Measurements from ENCODE around the gene CIPC.

CIPC gene

DNA sequence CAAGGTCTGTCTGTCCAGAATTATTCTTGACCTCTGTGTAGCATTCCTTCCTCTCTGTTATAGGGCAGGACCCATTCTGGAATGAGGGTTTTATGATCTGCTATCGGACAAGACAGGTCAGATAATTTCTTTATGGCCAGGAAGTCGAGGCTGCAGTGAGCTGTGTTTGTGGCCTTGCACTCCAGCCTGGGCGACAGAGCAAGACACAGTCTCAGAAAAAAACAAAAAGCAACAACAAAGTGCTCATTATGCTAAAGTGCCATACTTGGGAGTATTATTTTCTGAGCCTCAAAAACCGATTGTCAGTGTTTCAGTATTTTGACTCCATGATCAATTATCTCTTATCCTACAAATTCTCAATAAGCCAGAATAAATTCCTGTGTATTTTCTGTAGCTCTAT is 4.1 kb downstream of the CIPC start:
- ATAC-seq (no peak), DNase-seq (no peak)

DNA sequence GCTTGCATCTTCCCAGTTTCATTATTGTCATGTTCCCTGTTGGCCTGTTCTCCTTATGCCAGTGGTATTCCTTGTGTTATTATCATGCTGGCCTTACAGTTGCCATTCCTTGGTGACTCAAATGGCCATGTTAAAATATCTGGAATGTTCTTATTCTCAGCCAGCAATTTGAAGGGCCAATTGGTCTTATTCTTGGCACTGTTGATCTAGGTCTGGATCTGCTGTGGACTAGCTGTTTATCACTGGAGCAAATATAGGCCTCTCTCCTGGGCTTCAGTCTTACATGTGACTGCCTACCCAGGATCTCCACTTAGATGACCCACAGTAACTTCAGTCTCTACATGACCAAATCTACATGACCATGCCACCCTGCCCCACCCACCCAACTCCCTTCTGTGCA is 5.4 kb downstream of the CIPC start:
- ATAC-seq = no peak
- DNase-seq = no peak

DNA sequence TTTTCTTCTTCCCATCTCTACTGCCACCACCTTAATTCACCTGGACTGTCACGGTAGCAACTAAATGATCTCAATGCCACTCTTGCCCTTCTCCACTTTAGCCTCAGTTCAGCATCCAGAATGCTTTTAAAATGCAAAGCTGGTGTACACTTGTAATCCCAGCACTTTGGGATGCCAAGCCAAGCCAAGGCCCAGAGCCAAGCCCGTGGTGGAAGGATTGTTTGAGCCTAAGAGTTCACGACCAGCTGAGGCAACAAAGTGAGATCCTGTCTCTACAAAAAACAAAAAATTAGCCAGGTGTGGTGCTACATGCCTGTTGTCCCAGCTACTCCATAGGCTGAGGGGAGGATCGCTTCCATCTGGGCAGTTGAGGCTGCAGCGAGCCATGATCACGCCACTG is 5.9 kb downstream of the CIPC start:
- DNase-seq (no peak), ATAC-seq (no peak)

DNA sequence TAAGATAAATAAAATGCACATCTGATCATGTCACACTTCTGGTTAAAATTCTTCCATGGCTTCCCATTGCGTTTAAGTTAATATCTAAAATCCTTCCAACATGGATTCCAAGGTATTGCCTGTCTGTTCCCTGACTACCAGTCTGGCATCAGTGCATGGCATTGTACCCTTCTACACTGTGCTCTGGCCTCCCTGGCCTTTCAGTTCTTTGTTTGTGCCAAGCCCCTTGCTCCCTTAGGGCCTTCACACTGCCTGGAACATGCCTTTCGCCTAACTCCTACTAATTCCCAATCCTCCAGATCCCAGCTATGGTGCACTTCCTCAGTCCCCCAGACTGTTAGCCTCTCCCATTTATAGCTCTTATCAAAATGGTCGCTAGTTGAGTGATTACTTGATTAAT is 6.3 kb downstream of the CIPC start:
- DNase-seq (no peak), ATAC-seq (no peak)

DNA sequence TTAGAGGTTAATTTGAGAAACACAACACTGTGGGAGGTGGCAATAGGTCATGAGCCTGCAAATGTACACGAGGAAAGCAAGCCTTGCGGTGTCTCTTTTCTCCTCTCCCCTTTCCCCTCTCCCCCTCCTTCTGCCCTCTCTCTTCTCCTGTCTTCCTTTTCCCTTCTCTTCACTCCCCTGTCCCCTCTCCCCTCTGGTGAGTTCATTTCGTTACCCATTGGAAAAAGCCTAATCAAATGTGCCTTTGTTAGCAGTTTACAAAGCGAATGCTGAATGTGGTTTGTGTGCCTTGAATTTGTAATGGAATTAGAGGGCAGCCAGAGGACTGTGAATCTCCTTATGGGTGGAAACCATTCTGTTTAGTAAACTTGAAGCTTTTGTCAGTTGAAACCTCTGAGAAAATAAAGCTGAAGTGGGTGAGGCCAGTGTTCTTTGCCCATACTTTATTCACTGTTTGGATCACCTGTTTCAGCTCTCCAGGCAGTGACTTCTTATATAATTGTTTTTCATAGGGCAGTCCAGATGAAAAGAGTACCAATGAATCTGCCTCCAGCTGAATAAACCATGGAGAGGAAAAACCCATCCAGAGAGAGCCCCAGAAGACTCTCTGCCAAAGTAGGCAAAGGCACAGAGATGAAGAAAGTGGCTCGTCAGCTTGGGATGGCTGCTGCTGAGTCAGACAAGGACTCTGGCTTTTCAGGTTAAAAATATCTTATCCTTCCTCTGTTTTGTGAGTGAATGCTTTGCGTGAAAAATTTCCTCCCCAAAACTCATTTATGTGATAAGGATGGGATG is 7.3 kb downstream of the CIPC start:
- DNase-seq (no peak), ATAC-seq (no peak)

DNA sequence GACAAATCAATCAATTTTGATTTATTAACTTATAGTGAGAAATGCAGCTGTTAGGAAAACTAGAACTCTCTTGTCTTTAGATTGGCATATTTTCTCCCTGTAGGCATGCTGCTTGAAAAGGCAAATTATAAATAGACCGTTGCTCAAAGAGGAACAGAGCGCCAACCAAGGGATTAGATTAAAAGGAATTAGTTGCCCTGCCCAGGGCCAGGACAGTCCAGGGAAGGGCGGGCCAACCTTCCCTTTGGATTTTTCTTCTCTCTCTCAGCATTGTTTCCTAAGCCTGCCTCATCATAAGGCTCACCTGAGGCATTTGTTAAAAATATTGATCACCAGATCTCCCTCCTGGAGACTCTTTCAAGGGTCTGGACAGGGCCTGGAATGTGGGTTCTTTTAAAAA is 8.6 kb downstream of the CIPC start:
- DNase-seq (no peak), ATAC-seq (no peak)

DNA sequence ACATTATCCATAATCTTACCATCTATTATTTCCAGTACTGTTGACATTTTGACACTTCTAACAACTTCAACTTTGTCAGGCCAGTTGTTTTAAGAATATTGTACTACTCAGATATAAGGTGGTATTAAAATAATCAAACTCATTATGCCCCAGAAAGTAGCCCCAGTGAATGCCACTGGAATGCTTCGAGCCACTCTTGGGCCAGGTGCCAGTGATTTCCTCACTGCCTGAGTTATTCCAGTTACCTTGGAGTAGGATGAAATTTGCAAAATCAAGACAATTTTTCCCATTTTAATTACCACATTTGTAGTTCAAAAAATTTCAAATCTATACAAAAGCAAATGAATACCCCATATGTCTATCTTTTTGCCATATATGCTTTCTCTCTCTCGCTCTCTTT is 9.2 kb downstream of the CIPC start:
- ATAC-seq (no peak), DNase-seq (no peak)

DNA sequence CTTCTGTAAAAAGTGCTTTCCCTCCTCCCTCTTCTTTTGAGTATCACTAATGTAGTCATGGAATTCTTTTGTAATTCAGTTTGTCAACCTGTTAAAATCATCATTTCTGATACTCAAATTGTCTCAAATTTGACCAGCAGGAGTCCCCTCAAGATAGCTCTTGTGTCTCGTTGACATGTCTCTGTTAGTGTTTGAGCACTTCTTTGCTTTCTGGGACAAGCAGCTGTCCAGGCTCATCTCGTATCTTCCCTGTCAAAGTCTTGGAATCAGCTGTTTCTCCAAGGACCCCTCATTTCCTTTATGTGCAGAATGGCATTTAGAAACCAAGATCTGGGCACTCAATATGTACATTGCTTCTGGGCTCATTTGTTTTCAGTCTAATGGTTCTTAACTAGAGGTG is 10.7 kb downstream of the CIPC start:
- DNase-seq (no peak), ATAC-seq (no peak)

DNA sequence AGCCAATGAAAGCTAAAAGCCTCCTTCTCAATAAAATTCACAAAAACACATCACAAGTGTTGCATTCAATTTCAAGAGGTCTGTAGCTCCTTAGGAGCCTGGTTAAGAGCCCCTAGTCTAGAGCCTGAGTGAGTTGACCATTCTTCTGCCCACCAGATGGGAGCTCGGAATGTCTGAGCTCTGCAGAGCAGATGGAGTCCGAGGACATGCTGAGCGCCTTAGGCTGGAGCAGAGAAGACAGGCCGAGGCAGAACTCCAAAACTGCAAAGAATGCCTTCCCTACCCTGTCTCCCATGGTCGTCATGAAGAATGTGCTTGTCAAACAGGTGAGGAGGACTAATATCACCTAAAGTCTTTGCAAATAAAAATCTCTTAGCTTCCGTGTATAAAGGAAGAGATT is 11.6 kb downstream of the CIPC start:
- ATAC-seq = no peak
- no peak for DNase-seq

DNA sequence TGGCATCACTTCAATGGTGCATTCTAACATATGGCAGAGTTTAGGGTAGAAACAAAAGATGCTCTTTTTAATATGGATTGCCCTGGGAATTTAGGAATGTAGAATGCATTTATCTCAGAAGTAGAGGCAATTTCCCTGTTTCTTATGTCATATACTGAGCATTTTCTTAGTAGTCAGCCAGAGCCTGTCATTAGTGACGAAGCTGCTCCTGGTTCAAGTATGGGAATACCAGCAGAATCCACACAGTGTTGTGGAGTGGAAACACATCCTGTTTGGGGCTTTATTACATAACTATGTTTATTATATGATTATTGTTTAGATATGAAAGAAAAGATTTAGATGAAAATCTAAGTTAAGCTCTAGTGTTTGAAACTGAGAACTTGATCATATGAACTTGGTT is 12.2 kb downstream of the CIPC start:
- DNase-seq (no peak), ATAC-seq (no peak)

DNA sequence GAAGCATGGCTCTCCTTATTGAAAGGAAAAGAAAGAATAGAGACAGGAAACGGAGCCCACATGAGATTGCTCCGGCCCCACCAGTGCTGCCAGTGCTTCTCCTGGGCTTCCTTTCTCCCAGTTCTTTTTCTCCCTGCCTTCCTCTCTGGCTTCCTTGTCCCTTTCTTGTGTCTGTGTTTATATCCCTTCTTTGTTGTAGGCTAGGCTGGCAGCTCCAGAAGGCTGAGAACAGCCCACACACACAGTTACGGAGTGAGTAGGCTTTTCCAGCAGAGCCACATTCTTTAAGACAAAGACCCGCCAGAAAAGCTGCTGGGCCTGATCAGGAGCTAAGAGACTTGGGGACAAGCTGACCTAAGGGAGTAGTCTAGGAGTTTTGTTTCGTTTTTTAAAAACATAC is 13.0 kb downstream of the CIPC start:
- DNase-seq = no peak
- ATAC-seq = no peak

DNA sequence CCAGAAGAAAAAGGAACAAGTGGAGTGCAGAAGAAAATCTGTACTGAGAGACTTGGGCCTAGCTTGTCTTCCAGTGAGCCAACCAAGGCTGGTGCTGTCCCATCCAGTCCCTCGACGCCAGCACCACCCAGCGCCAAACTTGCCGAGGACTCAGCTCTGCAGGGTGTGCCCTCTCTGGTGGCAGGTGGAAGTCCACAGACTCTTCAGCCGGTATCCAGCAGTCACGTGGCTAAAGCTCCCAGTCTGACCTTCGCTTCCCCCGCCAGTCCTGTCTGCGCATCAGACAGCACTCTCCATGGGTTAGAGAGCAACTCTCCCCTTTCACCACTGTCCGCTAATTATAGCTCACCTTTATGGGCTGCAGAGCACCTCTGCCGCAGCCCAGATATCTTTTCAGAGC is 15.6 kb downstream of the CIPC start:
- no peak for DNase-seq
- no peak for ATAC-seq

DNA sequence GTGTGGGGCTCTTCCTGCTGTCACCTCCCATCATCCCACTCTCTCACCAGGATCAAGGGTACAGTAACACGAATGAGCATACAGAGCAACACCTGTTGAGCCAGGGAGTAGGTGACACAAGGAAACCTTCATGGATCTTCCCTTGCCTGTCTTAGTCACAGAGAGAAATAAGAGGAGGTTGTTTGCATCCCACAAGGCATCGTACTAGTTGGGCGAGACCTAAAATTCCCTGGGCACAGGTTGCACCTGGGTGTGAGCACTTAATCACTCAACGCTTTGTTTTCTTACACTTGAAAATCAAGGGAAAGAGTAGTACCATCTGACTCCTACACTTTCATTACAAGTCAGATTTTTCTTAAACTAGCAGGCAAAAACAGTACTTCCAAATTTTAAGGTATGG is 16.6 kb downstream of the CIPC start:
- DNase-seq (no peak), ATAC-seq (no peak)

DNA sequence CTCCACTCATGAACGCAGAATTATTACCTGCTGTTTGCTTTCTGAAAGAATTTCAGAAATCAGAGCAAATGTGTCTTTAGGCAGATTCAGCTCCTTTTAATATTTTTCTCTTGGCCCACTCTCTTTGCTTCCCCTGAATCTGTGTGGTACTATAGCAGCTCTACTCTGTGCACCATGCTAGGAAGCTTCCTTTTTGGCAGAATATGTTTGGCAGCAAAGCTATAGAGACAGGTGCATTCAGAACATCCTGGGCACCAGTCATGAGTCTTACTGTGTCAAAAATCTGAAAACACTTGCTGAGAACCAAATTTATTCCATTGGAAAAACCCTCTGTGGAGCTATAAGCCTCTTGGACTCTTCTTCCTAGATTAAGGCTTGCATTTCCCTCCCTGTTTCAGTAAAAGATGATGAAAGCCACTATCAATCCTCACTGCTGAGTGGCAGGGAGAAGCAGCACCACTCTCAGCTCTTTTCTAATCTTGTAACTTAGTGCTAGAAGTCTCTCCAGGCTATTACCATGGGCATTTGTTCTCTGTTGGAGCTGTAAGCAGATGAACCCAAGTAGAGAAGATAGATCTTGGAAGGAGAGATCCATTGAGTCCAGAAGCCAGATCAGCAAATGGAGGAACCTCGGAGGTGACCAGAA is 18.2 kb downstream of the CIPC start:
- no peak for DNase-seq
- no peak for ATAC-seq

DNA sequence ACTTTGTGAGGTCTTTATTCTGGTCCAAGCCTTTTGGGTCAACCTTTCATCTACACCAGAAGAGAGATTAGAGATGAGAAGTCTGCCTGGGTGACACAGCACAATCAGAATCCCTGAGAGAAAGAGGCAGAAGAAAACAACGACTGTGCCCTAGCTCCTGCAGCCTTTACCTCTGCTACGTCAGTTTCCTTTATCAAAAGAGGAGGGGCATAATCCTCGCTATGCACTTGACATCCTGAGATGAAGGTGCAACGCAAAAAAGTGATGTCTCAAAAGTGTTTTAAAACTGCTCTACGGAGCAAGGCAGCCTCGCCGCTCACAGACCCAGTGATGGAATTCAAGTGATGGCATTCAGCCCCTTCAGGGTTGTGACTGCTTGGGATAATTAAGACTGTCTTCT is 21.8 kb downstream of the CIPC start:
- ATAC-seq (no peak), DNase-seq (no peak)

DNA sequence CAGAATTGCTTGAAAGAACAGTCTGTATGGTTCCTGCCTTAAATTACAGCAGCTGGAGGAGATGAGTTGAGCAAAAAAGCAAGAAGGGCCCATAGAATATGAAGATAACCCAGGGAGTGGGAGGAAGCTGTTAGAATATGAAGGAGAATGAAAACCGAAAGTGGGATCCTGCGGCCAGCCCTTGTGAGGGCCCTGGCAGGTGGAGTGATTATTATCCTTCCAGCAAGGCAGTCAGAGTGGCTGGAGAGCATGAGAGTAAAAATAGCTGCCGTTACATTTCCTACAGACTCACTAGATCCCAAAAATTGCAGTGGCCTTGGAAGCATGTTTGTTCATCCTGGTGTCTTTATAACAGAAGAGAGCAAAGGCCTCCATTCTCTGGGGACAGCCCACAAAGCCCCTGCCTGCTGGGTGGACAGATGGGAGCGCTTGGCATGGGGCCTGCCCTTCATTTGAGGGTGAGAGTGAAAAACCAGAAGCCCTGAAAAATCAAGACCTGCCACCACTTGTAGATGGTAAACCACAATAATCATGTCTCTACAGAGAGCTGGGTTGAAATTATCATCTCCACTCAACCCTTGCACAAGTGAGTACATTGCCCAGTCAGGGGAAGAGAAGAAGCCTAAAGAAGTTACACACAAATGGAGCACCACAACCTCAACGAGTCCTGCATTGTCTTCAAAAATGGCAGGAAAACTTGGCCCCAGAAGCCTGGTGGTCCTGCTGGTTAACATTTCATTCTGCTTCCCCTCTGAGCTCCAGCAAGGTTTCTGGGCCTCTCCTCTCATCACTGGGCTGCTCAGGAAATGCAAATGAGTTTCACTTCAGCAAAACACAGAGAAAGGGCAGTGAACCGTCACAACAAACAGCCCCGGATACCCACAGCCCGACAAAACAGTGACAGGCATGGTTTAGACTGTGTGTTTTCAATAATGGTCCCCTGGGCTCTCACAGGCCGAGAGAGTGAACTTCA is 23.0 kb downstream of the CIPC start:
- DNase-seq (no peak), ATAC-seq (peak; percentile 45)

DNA sequence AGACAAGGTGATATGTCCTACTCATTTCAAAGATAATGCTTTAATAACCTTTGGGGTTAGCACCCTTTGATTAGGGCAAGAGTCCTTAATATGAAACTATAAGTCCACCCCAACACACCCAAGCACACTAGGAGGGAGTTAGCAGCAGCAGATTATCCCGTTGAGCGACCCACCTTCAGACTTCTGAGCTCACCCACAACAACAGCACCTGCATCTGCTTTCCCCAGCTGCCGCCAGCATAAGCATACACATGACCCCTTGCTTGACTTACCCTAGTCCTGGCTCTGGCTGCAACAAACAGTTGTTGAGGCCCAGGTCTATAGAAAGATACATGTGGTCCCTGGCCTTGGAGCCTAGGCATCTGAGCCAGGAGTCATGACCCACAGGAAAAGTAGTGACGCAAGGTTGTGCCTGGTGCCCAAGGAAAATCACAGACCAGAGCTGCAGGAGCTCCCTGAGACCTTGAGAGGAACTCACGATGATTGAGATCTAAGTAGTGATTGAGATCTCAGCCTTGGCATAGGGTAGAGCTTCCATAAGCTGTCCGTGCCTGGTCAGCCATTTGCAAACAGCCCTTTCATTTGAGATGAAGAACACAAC is 24.6 kb downstream of the CIPC start:
- no peak for DNase-seq
- ATAC-seq = no peak

DNA sequence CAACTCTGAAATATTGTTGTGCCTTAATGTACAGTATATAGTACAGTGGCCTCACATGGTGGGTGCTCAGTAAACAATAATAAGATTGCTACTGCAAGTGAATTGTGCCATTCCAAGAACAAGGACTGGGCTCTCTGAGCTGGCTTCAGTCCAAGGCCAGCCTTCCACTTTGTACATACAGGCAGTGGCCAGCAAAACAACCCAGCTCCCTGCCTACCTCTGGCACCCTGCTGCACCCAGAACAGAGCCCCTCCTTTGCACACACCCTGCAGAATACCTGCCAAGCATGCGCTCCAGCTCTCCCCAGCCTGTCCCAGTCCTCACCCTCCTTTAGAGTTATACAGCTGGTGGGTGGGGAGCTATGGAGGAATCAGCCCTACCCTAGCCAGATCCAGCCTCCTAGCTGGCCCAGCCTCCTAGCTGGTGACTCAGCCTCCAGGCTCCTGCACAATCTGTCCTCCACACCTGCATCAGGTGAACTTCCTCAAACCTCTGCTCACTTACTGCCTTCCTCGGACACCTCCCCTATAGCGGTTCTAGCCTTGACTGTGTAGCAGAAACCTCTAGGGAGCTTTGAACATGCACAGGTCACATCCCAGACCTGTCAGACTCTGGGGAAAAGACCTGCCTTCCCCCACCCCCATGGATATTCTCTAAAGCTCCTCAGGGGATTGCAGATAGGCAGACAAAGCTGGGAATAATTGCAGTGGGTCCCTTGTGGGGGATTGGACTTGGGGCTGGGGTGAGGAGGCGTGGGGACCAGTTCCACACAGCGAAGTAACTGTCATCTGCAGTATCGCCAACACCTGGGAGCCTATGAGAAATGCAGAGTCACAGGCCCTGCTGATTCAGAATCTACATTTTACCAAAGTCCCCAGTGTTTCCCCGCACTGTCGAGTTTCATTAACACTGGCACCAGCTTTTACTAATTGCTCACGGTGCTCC is 25.6 kb downstream of the CIPC start:
- ATAC-seq = peak; percentile 13
- no peak for DNase-seq

DNA sequence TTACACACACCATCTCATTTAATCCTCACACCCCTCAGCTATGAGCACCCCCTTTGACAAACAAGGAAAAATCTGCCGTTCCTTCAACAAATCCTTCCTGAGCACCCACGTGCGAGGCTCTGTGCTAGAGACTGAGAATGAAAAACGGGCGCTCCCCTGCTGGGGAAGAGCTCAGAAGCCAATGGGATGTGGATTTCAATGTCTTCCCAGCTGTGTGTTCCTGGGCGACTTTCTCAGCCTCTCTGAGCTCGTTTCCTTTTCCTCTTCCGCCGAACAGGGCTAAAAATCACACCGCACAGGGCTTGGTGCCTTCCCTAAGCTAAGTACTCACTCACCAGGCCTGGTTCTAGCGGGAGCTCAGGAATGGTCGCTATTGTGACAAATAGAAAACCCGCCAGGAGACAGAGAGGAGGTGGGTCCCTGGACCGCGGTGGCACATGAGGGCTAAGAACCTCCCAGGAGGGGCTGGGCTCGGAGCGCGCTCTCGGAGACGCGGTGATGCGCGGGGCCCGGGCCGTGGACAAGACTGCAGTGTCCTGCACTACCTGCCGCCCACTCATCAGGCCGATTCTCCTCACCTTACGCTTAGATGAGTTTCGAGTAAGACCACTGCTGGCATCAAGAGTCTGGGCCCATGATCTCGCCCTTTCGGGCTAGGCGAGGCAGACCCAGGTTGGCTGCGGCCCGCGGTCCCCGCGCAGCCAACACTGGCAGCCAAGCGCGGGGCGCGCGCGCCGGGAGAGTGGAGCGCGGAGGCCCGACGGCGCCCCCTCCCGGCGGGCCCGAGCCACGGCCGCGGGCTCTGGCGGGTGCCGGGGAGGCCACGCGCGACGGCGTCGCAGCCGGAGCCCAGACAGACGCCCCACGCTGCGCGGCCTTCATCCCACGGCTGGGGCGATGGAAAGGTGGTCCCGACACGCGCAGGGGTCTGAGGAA is 26.6 kb downstream of the CIPC start:
- DNase-seq = peak; percentile 61
- ATAC-seq = peak; percentile 66

DNA sequence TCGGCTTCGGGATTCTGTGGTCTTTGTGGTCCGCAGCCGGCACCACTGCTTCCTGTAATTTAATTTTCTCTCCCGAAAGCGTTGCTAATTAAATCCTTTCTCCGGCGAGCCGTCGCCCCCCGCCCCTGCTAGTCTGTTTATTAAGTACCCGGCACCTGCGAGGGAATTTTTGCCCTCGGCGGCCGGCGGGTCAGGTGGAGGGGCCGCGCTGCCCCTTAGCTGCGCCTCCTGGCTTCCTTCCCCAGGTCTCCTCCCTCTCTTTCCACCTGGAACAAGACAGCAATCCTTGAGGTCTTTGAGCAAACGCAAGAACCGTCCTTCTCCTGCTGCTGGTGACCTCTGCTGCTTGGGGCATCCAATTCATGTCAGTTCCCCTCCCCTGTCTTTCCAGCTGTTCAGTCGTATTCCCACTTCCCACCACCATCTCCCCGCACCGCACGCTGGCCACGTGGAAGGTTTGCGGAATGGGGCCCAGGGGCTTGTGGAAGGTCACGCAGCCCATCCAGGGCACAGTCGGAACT is 27.3 kb downstream of the CIPC start:
- no peak for DNase-seq
- ATAC-seq = no peak

Data from stimulated activated naive CD8-positive, alpha-beta T cell treated with anti-CD3 and anti-CD28 coated beads, Interleukin-15, Interleukin-2, amounts not matched to agents 100 U/mL and 50 U/mL, for 24 hours (primary cell).